ENCODE measurements around the gene CDH13.

The CDH13 gene

DNA sequence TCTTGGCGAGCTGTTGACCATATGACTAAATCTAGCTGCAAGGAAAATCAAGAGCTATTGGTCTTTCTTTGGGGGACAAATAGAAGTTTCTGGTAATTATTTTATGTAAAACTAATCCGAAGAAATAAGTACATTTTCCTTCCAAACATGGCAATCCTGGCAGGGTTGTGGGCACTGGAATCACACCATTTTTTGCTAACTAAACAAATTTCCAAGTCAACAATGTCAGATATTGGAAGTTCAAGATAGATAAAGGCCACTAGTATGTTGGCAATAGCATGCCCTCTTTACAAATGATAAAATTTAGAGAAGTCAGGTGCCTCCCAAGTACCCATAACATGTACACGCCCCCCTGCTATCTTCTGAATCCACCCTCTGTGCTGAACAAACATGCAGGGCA lies 330.4 kb downstream of the CDH13 start:
- no peaks in the 10 kb centered on the region for H3K4me1 ChIP-seq (ENCODE audit: control insufficient read depth, low read length)
- H3K27ac ChIP-seq (ENCODE audit: low read depth, low read length): no peak overlapping the region
- TF ChIP-seq CTCF (IDR thresholded peaks at IDR 0.05; ENCODE audit: low read depth, low read length, poor library complexity, severe bottlenecking) (no peak), EZH2phosphoT487 (IDR thresholded peaks at IDR 0.05; ENCODE audit: borderline replicate concordance, low read length) (no peak)

GRCh38 chr16:82960918-82961317 lies 334.1 kb downstream of the CDH13 start:
- no peak overlapping the region for H3K4me3 ChIP-seq (ENCODE audit: low read length)
- H3F3A ChIP-seq (ENCODE audit: control insufficient read depth, insufficient read depth): no peaks in the 10 kb centered on the region
- no peak overlapping the region for H3K4me2 ChIP-seq (ENCODE audit: low read length)
- H3K36me3 ChIP-seq (ENCODE audit: control insufficient read depth, low read length): no peaks in the 10 kb centered on the region
- TF ChIP-seq EZH2phosphoT487 (IDR thresholded peaks at IDR 0.05; ENCODE audit: borderline replicate concordance, low read length) (no peak), CTCF (IDR thresholded peaks at IDR 0.05; ENCODE audit: low read depth, low read length, poor library complexity, severe bottlenecking) (no peak)
- no peaks in the 10 kb centered on the region for H4K20me1 ChIP-seq (ENCODE audit: control insufficient read depth, insufficient read depth, low read depth, low read length)
- H3K27ac ChIP-seq (ENCODE audit: low read depth, low read length): no peak overlapping the region
- H3K9me2 ChIP-seq (replicated peaks; ENCODE audit: control insufficient read depth, low read length): no peaks in the 10 kb centered on the region
- no peaks in the 10 kb centered on the region for H3K9me3 ChIP-seq (ENCODE audit: control insufficient read depth, insufficient read depth, low read length)
- H3K4me1 ChIP-seq (ENCODE audit: control insufficient read depth, low read length): no peaks in the 10 kb centered on the region
- no peaks in the 10 kb centered on the region for H3K27me3 ChIP-seq (ENCODE audit: control insufficient read depth, low read length)
- no peaks in the 10 kb centered on the region for H3K79me2 ChIP-seq (ENCODE audit: control insufficient read depth, low read length)

More for the DNA sequence above, 330.4 kb downstream of the CDH13 start:
- H3K27me3 ChIP-seq (ENCODE audit: control insufficient read depth, low read length): no peaks in the 10 kb centered on the region
- H3K79me2 ChIP-seq (ENCODE audit: control insufficient read depth, low read length): no peaks in the 10 kb centered on the region
- H3K4me3 ChIP-seq (ENCODE audit: low read length): no peak overlapping the region
- no peaks in the 10 kb centered on the region for H3K9me3 ChIP-seq (ENCODE audit: control insufficient read depth, insufficient read depth, low read length)
- no peaks in the 10 kb centered on the region for H3K36me3 ChIP-seq (ENCODE audit: control insufficient read depth, low read length)
- H3F3A ChIP-seq (ENCODE audit: control insufficient read depth, insufficient read depth): no peaks in the 10 kb centered on the region
- H3K9me2 ChIP-seq (replicated peaks; ENCODE audit: control insufficient read depth, low read length): no peaks in the 10 kb centered on the region
- no peak overlapping the region for H3K4me2 ChIP-seq (ENCODE audit: low read length)
- H4K20me1 ChIP-seq (ENCODE audit: control insufficient read depth, insufficient read depth, low read depth, low read length): no peaks in the 10 kb centered on the region

DNA sequence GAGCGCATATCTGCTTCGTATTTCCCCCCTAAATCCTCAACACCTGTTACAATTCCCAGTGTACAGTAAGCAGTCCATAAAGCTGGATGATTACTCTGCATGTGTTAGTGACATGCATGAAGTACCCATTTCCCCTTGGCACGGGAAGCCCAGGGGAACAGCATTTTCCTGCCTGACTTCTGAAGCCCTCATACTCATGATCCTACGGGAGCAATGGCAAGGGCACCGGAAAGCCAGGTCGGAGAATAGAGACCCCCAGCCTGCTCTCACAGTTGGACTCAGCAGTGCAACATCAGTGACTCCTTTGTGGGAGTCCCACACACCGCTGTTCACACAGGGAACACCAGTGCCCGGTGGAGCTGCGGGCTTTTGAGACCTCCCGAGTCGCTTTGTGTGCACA lies 336.9 kb downstream of the CDH13 start:
- Histone ChIP-seq H3K9me2 (replicated peaks; ENCODE audit: control insufficient read depth, low read length) (no peaks in the 10 kb centered on the region), H3K79me2 (ENCODE audit: control insufficient read depth, low read length) (no peaks in the 10 kb centered on the region), H3K4me3 (ENCODE audit: low read length) (no peak overlapping the region), H3K36me3 (ENCODE audit: control insufficient read depth, low read length) (no peaks in the 10 kb centered on the region), H3K4me2 (ENCODE audit: low read length) (no peak overlapping the region), H4K20me1 (ENCODE audit: control insufficient read depth, insufficient read depth, low read depth, low read length) (no peaks in the 10 kb centered on the region), H3K9me3 (ENCODE audit: control insufficient read depth, insufficient read depth, low read length) (no peaks in the 10 kb centered on the region), H3K27me3 (ENCODE audit: control insufficient read depth, low read length) (no peaks in the 10 kb centered on the region), H3F3A (ENCODE audit: control insufficient read depth, insufficient read depth) (no peaks in the 10 kb centered on the region), H3K4me1 (ENCODE audit: control insufficient read depth, low read length) (no peaks in the 10 kb centered on the region), H3K27ac (ENCODE audit: low read depth, low read length) (no peak overlapping the region)
- TF ChIP-seq CTCF (IDR thresholded peaks at IDR 0.05; ENCODE audit: low read depth, low read length, poor library complexity, severe bottlenecking) (no peak), EZH2phosphoT487 (IDR thresholded peaks at IDR 0.05; ENCODE audit: borderline replicate concordance, low read length) (no peak)

DNA sequence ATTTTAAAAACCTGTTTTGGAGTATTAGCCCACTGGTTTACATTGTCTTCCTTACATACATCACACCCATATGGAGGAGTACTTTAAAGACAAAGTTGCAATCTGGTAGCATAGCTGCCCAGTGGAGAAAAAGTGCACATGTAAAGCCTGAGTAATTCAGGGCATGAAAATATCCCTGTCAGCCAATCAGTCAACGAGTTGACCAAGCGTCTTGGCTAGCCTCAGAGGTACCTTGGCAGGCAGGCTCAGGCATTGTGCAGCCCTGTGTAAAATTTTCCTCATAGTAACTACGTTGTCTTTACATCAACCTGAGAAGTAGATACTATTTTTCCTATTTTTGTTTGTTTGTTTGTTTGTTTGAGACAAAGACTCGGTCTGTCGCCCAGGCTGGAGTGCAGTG lies 339.0 kb downstream of the CDH13 start:
- Histone ChIP-seq H3K79me2 (ENCODE audit: control insufficient read depth, low read length) (no peaks in the 10 kb centered on the region), H3K36me3 (ENCODE audit: control insufficient read depth, low read length) (no peaks in the 10 kb centered on the region), H3F3A (ENCODE audit: control insufficient read depth, insufficient read depth) (no peaks in the 10 kb centered on the region), H3K9me2 (replicated peaks; ENCODE audit: control insufficient read depth, low read length) (no peaks in the 10 kb centered on the region), H3K9me3 (ENCODE audit: control insufficient read depth, insufficient read depth, low read length) (no peaks in the 10 kb centered on the region), H3K4me1 (ENCODE audit: control insufficient read depth, low read length) (no peaks in the 10 kb centered on the region), H3K27me3 (ENCODE audit: control insufficient read depth, low read length) (no peaks in the 10 kb centered on the region), H3K27ac (ENCODE audit: low read depth, low read length) (no peak overlapping the region), H4K20me1 (ENCODE audit: control insufficient read depth, insufficient read depth, low read depth, low read length) (no peaks in the 10 kb centered on the region), H3K4me2 (ENCODE audit: low read length) (no peak overlapping the region), H3K4me3 (ENCODE audit: low read length) (no peak overlapping the region)
- TF ChIP-seq CTCF (IDR thresholded peaks at IDR 0.05; ENCODE audit: low read depth, low read length, poor library complexity, severe bottlenecking) (no peak), EZH2phosphoT487 (IDR thresholded peaks at IDR 0.05; ENCODE audit: borderline replicate concordance, low read length) (no peak)

Measured in DOHH2 (cell line).